ENCODE data around the gene ZDHHC7. TPM values are rescaled to one million over a fixed set of nuclear protein-coding genes. Genes with fewer than 3 reads are reported as not detected.

The ZDHHC7 gene
- total RNA-seq, 1 donor from 2014 or later = 29.5 TPM

- intact Hi-C loops (cut with micrococcal nuclease) = no loop called here
These were observed 11.4 kb downstream of the ZDHHC7 start for GRCh38 chr16:84999857-85000480.

GRCh38 chr16:84999200-84999599 is 12.1 kb downstream of the ZDHHC7 start:
- intact Hi-C loops (cut with micrococcal nuclease) = no loop called here

GRCh38 chr16:84996365-84996764 is 15.0 kb downstream of the ZDHHC7 start:
- intact Hi-C loops (cut with micrococcal nuclease) = no loop called here

GRCh38 chr16:84995663-84996062 is 15.7 kb downstream of the ZDHHC7 start:
- intact Hi-C loops (cut with micrococcal nuclease) = no loop called here

- intact Hi-C loops (cut with micrococcal nuclease) = no loop called here
These were observed 17.4 kb downstream of the ZDHHC7 start for GRCh38 chr16:84993926-84994325.

GRCh38 chr16:84992717-84993075 is 18.6 kb downstream of the ZDHHC7 start:
- intact Hi-C loops (cut with micrococcal nuclease) = no loop called here

- intact Hi-C loops (cut with micrococcal nuclease) = no loop called here
These were observed 20.6 kb downstream of the ZDHHC7 start for GRCh38 chr16:84990782-84991181.

- intact Hi-C loops (cut with micrococcal nuclease) = no loop called here
These were observed 21.4 kb downstream of the ZDHHC7 start for GRCh38 chr16:84989749-84990620.

GRCh38 chr16:84988328-84989080 is 22.8 kb downstream of the ZDHHC7 start:
- intact Hi-C loops (cut with micrococcal nuclease) = no loop called here

GRCh38 chr16:84986879-84987278 is 24.5 kb downstream of the ZDHHC7 start:
- intact Hi-C loops (cut with micrococcal nuclease) = no loop called here

GRCh38 chr16:84986102-84986501 is 25.2 kb downstream of the ZDHHC7 start:
- intact Hi-C loops (cut with micrococcal nuclease) = no loop called here

GRCh38 chr16:84985079-84986065 is 26.0 kb downstream of the ZDHHC7 start:
- intact Hi-C loops (cut with micrococcal nuclease) = no loop called here

GRCh38 chr16:84982434-84982833 is 28.9 kb downstream of the ZDHHC7 start:
- intact Hi-C loops (cut with micrococcal nuclease) = no loop called here

- intact Hi-C loops (cut with micrococcal nuclease) = no loop called here
These were observed 31.8 kb downstream of the ZDHHC7 start for GRCh38 chr16:84979516-84979915.

GRCh38 chr16:84976644-84977400 is 34.5 kb downstream of the ZDHHC7 start:
- intact Hi-C loops (cut with micrococcal nuclease) = no loop called here

GRCh38 chr16:84975522-84975921 is 35.8 kb downstream of the ZDHHC7 start:
- intact Hi-C loops (cut with micrococcal nuclease) = no loop called here

GRCh38 chr16:84975066-84975465 is 36.3 kb downstream of the ZDHHC7 start:
- intact Hi-C loops (cut with micrococcal nuclease) = no loop called here

GRCh38 chr16:84973776-84974523 is 37.4 kb downstream of the ZDHHC7 start:
- intact Hi-C loops (cut with micrococcal nuclease) = no loop called here

GRCh38 chr16:84973236-84973635 is 38.1 kb downstream of the ZDHHC7 start:
- intact Hi-C loops (cut with micrococcal nuclease) = no loop called here

Data from T-helper 2 cell treated with Interferon-gamma antibody and Interleukin-4, amounts not matched to agents 100 ng/mL and 5 ng/mL, for 36 hours (primary cell).